PC-9 (cell line): ENCODE data around the gene TRIO. TPM values are rescaled to one million over a fixed set of nuclear protein-coding genes. Genes with fewer than 3 reads are reported as not detected.

Source experiments
- BruUV-seq: library from RNA; stranded (reverse); fragments of 400-500 nt; replicated peaks from 2 replicates; lab custom pipeline; 2021; lab: Mats Ljungman, UMichigan
- CTCF ChIA-PET: fragments of 300-600 bp; sonication (Branson Sonifier 250); formaldehyde crosslinking; loops from one replicate; lab custom pipeline; 2022; ENCODE audit warnings: antibody characterized with exemption; lab: Charles Lee
- POLR2A ChIA-PET: fragments of 300-600 bp; sonication (Branson Sonifier 250); formaldehyde crosslinking; loops from one replicate; lab custom pipeline; 2022; ENCODE audit warnings: antibody characterized with exemption; ENCODE audit not compliant: unreplicated experiment; lab: Charles Lee
- DNase-seq, 2 experiments: peaks; one replicate each; pipeline versions ENCODE4 v3.0.0 to v3.0.0-alpha.2; 2015 to 2022; ENCODE audit warnings: mixed read lengths in 1 of 2
- H2AFZ ChIP-seq: fragments of 200-600 bp; sonication (generic); 2 replicates; pipeline ENCODE4 v1.8.1; 2017; ENCODE audit warnings: antibody characterized with exemption
- H3F3A ChIP-seq: fragments of 200-600 bp; sonication (generic); 2 replicates; pipeline ENCODE4 v1.8.1; 2017; ENCODE audit warnings: antibody characterized with exemption, mild to moderate bottlenecking, low read depth; ENCODE audit not compliant: insufficient read depth
- H3K27ac ChIP-seq: fragments of 200-600 bp; sonication (generic); 2 replicates; pipeline ENCODE4 v1.6.1; 2016; ENCODE audit warnings: mixed run types
- H3K27me3 ChIP-seq: fragments of 200-600 bp; sonication (generic); 2 replicates; pipeline ENCODE4 v1.6.1; 2016; ENCODE audit warnings: low read depth, mixed run types; ENCODE audit not compliant: insufficient read depth
- H3K36me3 ChIP-seq: fragments of 200-600 bp; sonication (generic); 2 replicates; pipeline ENCODE4 v1.6.1; 2016; ENCODE audit warnings: low read depth, mixed run types
- H3K4me1 ChIP-seq: fragments of 200-600 bp; sonication (generic); replicated peaks from 2 replicates; pipeline ENCODE4 v1.6.1; 2016; ENCODE audit warnings: mixed run types; ENCODE audit not compliant: insufficient read depth
- H3K4me2 ChIP-seq: fragments of 200-600 bp; sonication (generic); 2 replicates; pipeline ENCODE4 v1.6.1; 2017; ENCODE audit warnings: mixed run types
- H3K4me3 ChIP-seq: fragments of 200-600 bp; sonication (generic); 2 replicates; pipeline ENCODE4 v1.6.1; 2016; ENCODE audit warnings: mixed run types
- H3K79me2 ChIP-seq: fragments of 200-600 bp; sonication (generic); 2 replicates; pipeline ENCODE4 v1.6.1; 2017; ENCODE audit warnings: low read depth, mixed run types
- H3K9me2 ChIP-seq: fragments of 200-600 bp; sonication (generic); 2 replicates; pipeline ENCODE4 v1.8.1; 2017; ENCODE audit warnings: mild to moderate bottlenecking; ENCODE audit not compliant: insufficient read depth
- H3K9me3 ChIP-seq: fragments of 200-600 bp; sonication (generic); 2 replicates; pipeline ENCODE4 v1.8.1; 2016; ENCODE audit warnings: low read depth; ENCODE audit not compliant: insufficient read depth
- H4K20me1 ChIP-seq: fragments of 200-600 bp; sonication (generic); 2 replicates; pipeline ENCODE4 v1.8.1; 2017; ENCODE audit not compliant: insufficient read depth
- CTCF ChIP-seq: fragments of 200-600 bp; sonication (generic); conservative IDR thresholded peaks from 2 replicates; pipeline ENCODE4 v1.6.1; 2017; ENCODE audit warnings: mixed run types, antibody characterized with exemption, mild to moderate bottlenecking, moderate library complexity
- EZH2 ChIP-seq: fragments of 200-600 bp; sonication (generic); IDR thresholded peaks from 2 replicates; pipeline ENCODE4 v1.8.0; 2017; ENCODE audit warnings: antibody characterized with exemption, low read depth
- intact Hi-C: fragments of 100-400 bp; cut with micrococcal nuclease; formaldehyde crosslinking; loops from one replicate; pipeline ENCODE4 v1.10.0; 2022; ENCODE audit not compliant: unreplicated experiment
- total RNA-seq: library from RNA; stranded (reverse); gene quantifications from 2 replicates; pipeline ENCODE4 v1.2.3, GENCODE V29; 2021

The TRIO gene
- total RNA-seq, 1 experiment from 2014 or later: 596 TPM

GRCh38 chr5:14215901-14216300, 72.8 kb downstream of the TRIO start:
- Histone ChIP-seq H3K79me2 (peaks cover 99% of the 10 kb centered on the region), H2AFZ (no peak overlapping the region), H3K27me3 (no peaks in the 10 kb centered on the region), H3K36me3 (no peaks in the 10 kb centered on the region), H3K9me3 (peaks cover 6% of the 10 kb centered on the region; the same call in 1 of the 2 replicates), H3F3A (peaks cover 24% of the 10 kb centered on the region), H4K20me1 (peaks cover 21% of the 10 kb centered on the region), H3K4me3 (no peak overlapping the region), H3K9me2 (no peaks in the 10 kb centered on the region; the same call in 1 of the 2 replicates), H3K27ac (no peak overlapping the region), H3K4me2 (no peak overlapping the region), H3K4me1 (peaks cover 24% of the 10 kb centered on the region)
- DNase-seq: no peak
- ChIA-PET CTCF (interaction anchor here (1.0 to 2.0 kb wide), 2 partner anchors 10 to 54 kb away, joined by 4 to 5 read pairs; no protein-coding TSS in a partner anchor), POLR2A (interaction anchor here (0.6 kb wide), 1 partner anchor 71 kb away, joined by 4 read pairs; no protein-coding TSS in a partner anchor)
- no TSS peak for BruUV-seq
- TF ChIP-seq EZH2 (no peak), CTCF (no peak)
- intact Hi-C loops: no loop called here

GRCh38 chr5:14216372-14216771, 73.2 kb downstream of the TRIO start:
- Histone ChIP-seq H3K9me2 (no peaks in the 10 kb centered on the region; the same call in 1 of the 2 replicates), H3F3A (peaks cover 24% of the 10 kb centered on the region), H3K27ac (no peak overlapping the region), H4K20me1 (peaks cover 16% of the 10 kb centered on the region), H3K9me3 (peaks cover 6% of the 10 kb centered on the region; the same call in 1 of the 2 replicates), H3K79me2 (peaks cover 99% of the 10 kb centered on the region), H3K4me1 (peaks cover 24% of the 10 kb centered on the region), H3K36me3 (no peaks in the 10 kb centered on the region), H3K27me3 (no peaks in the 10 kb centered on the region), H3K4me2 (no peak overlapping the region), H2AFZ (no peak overlapping the region), H3K4me3 (no peak overlapping the region)
- intact Hi-C loops: no loop called here
- ChIA-PET CTCF (interaction anchor here (1.0 to 2.0 kb wide), 3 partner anchors 10 to 63 kb away, joined by 4 to 5 read pairs (median 5); no protein-coding TSS in a partner anchor), POLR2A (interaction anchor here (0.6 to 0.7 kb wide), 4 partner anchors 12 to 71 kb away, joined by 3 to 10 read pairs (median 4); no protein-coding TSS in a partner anchor)
- no TSS peak for BruUV-seq
- no peak for DNase-seq
- TF ChIP-seq CTCF (no peak), EZH2 (no peak)

GRCh38 chr5:14216902-14217301, 73.8 kb downstream of the TRIO start:
- peaks cover 26% of the 10 kb centered on the region for H3F3A ChIP-seq
- no peak overlapping the region for H3K4me3 ChIP-seq
- TF ChIP-seq CTCF: no peak
- TF ChIP-seq EZH2: no peak
- H3K4me2 ChIP-seq: no peak overlapping the region
- H3K36me3 ChIP-seq: no peaks in the 10 kb centered on the region
- peaks cover 15% of the 10 kb centered on the region for H4K20me1 ChIP-seq
- no peaks in the 10 kb centered on the region; the same call in 1 of the 2 replicates for H3K9me2 ChIP-seq
- no TSS peak for BruUV-seq
- H3K27ac ChIP-seq: no peak overlapping the region
- DNase-seq: no peak
- no peaks in the 10 kb centered on the region for H3K27me3 ChIP-seq
- H2AFZ ChIP-seq: no peak overlapping the region
- peaks cover 99% of the 10 kb centered on the region for H3K79me2 ChIP-seq
- POLR2A ChIA-PET: interaction anchor here (0.6 to 0.7 kb wide), 3 partner anchors 11 to 72 kb away, joined by 3 to 10 read pairs (median 4); no protein-coding TSS in a partner anchor
- intact Hi-C loops: no loop called here
- CTCF ChIA-PET: interaction anchor here (1.0 to 2.0 kb wide), 3 partner anchors 9 to 64 kb away, joined by 4 to 5 read pairs (median 5); no protein-coding TSS in a partner anchor
- peaks cover 24% of the 10 kb centered on the region for H3K4me1 ChIP-seq
- H3K9me3 ChIP-seq: peaks cover 6% of the 10 kb centered on the region; the same call in 1 of the 2 replicates
